ENCODE results near the gene IL17RD. TPM values are rescaled to one million over a fixed set of nuclear protein-coding genes. Genes with fewer than 3 reads are reported as not detected.
A peak's percentile ranks its signal among the peaks of the same experiment; 100 is the strongest.

IL17RD gene
- total RNA-seq, 2 donors from 2014 or later, result 3.1 to 7.9 TPM

- Histone ChIP-seq H3K4me1 (ENCODE audit: control insufficient read depth in 1 of 2, low read depth in 2 of 2) (no peaks in the 10 kb centered on the region), H3K36me3 (peaks cover 4% of the 10 kb centered on the region), H3K4me3 (no peak overlapping the region), H3K9me3 (no peaks in the 10 kb centered on the region), H3K27me3 (replicated peaks; ENCODE audit: insufficient read depth) (no peaks in the 10 kb centered on the region), H3K27ac (no peak overlapping the region)
- peak; percentile 85 for TF ChIP-seq CTCF (IDR thresholded peaks at IDR 0.05)
- ATAC-seq (ENCODE audit: insufficient number of reproducible peaks, low FRiP score, low read depth), result peak; percentile 52
- peak; percentile 22 for DNase-seq (ENCODE audit: low spot score)
These were observed 65.0 kb downstream of the IL17RD start for GRCh38 chr3:57100046-57100695.

- DNase-seq (ENCODE audit: low spot score), result no peak
- ATAC-seq (ENCODE audit: insufficient number of reproducible peaks, low FRiP score, low read depth), result no peak
These were observed 66.5 kb downstream of the IL17RD start for GRCh38 chr3:57098418-57099310.

GRCh38 chr3:57097536-57097935, 67.6 kb downstream of the IL17RD start:
- DNase-seq (ENCODE audit: low spot score) (no peak), ATAC-seq (ENCODE audit: insufficient number of reproducible peaks, low FRiP score, low read depth) (no peak)
- H3K4me1 ChIP-seq (ENCODE audit: control insufficient read depth in 1 of 2, low read depth in 2 of 2), result no peaks in the 10 kb centered on the region
- H3K27me3 ChIP-seq (replicated peaks; ENCODE audit: insufficient read depth), result no peaks in the 10 kb centered on the region
- H3K9me3 ChIP-seq, result no peaks in the 10 kb centered on the region
- H3K27ac ChIP-seq, result no peak overlapping the region
- no peak overlapping the region for H3K4me3 ChIP-seq
- TF ChIP-seq CTCF (IDR thresholded peaks at IDR 0.05), result no peak
- peaks cover 4% of the 10 kb centered on the region for H3K36me3 ChIP-seq

More at GRCh38 chr3:57098418-57099310, 66.5 kb downstream of the IL17RD start:
- Histone ChIP-seq H3K4me3 (no peak overlapping the region), H3K27me3 (replicated peaks; ENCODE audit: insufficient read depth) (no peaks in the 10 kb centered on the region), H3K4me1 (ENCODE audit: control insufficient read depth in 1 of 2, low read depth in 2 of 2) (no peaks in the 10 kb centered on the region), H3K36me3 (peaks cover 4% of the 10 kb centered on the region), H3K9me3 (no peaks in the 10 kb centered on the region), H3K27ac (no peak overlapping the region)
- no peak for TF ChIP-seq CTCF (IDR thresholded peaks at IDR 0.05)

- ATAC-seq (ENCODE audit: insufficient number of reproducible peaks, low FRiP score, low read depth) (no peak), DNase-seq (ENCODE audit: low spot score) (no peak)
- Histone ChIP-seq H3K27me3 (replicated peaks; ENCODE audit: insufficient read depth) (no peaks in the 10 kb centered on the region), H3K4me1 (ENCODE audit: control insufficient read depth in 1 of 2, low read depth in 2 of 2) (no peaks in the 10 kb centered on the region), H3K4me3 (no peak overlapping the region), H3K36me3 (peaks cover 4% of the 10 kb centered on the region), H3K27ac (no peak overlapping the region), H3K9me3 (no peaks in the 10 kb centered on the region)
- no peak for TF ChIP-seq CTCF (IDR thresholded peaks at IDR 0.05)
These were observed 69.8 kb downstream of the IL17RD start for GRCh38 chr3:57095363-57095762.

- DNase-seq (ENCODE audit: low spot score), result no peak
- H3K4me3 ChIP-seq, result no peak overlapping the region
- H3K27me3 ChIP-seq (replicated peaks; ENCODE audit: insufficient read depth), result no peaks in the 10 kb centered on the region
- H3K36me3 ChIP-seq, result peaks cover 4% of the 10 kb centered on the region
- H3K27ac ChIP-seq, result no peak overlapping the region
- H3K4me1 ChIP-seq (ENCODE audit: control insufficient read depth in 1 of 2, low read depth in 2 of 2), result no peaks in the 10 kb centered on the region
- no peak for TF ChIP-seq CTCF (IDR thresholded peaks at IDR 0.05)
- ATAC-seq (ENCODE audit: insufficient number of reproducible peaks, low FRiP score, low read depth), result no peak
- H3K9me3 ChIP-seq, result no peaks in the 10 kb centered on the region
These were observed 70.6 kb downstream of the IL17RD start for GRCh38 chr3:57094575-57094974.

Data from thoracic aorta (tissue), 2 donors.